D721Med (cell line): ENCODE data around the gene CD300C.

ENCODE experiments used
- DNase-seq: peaks from one replicate; pipeline ENCODE4 v3.0.0; 2011; ENCODE audit warnings: low spot score; ENCODE audit not compliant: insufficient read length
- FAIRE-seq: peaks from 2 replicates; lab custom pipeline; 2011; peaks lifted over from hg19 to GRCh38; lab: Jason Lieb, UNC
- TF ChIP-seq, protein P1 (sequence below): IDR thresholded peaks from 2 replicates; pipeline ENCODE4 v1.5.1; 2012; ENCODE audit warnings: mild to moderate bottlenecking, control low read depth; ENCODE audit not compliant: insufficient read depth; ENCODE audit errors: missing control alignments

The CD300C gene

DNA sequence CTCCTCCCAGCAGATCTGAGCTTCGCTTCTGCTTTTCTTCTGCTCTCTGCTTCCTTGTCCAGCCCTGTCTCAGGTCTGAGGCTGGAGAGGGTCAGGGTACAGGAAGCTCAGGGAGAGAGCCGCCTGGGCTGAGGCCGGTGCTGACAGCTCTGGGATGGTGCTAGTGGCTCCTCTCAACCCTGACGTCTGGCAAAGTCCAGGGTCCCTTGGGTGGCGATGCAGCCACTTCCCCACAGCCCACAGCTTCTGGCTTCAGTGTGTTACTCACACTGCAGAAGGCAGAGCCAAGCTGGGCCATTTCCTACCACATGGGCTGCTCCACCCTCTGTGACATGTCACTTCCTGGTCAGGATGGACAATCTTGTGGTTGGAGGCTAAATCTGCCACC, at the start of gene CD300C:
Gene CD300C (minus strand): TSS at position 273 of the 388 bp plus-strand sequence. CDS start 333 bp downstream, outside the sequence.
- TF ChIP-seq, protein P1, sequence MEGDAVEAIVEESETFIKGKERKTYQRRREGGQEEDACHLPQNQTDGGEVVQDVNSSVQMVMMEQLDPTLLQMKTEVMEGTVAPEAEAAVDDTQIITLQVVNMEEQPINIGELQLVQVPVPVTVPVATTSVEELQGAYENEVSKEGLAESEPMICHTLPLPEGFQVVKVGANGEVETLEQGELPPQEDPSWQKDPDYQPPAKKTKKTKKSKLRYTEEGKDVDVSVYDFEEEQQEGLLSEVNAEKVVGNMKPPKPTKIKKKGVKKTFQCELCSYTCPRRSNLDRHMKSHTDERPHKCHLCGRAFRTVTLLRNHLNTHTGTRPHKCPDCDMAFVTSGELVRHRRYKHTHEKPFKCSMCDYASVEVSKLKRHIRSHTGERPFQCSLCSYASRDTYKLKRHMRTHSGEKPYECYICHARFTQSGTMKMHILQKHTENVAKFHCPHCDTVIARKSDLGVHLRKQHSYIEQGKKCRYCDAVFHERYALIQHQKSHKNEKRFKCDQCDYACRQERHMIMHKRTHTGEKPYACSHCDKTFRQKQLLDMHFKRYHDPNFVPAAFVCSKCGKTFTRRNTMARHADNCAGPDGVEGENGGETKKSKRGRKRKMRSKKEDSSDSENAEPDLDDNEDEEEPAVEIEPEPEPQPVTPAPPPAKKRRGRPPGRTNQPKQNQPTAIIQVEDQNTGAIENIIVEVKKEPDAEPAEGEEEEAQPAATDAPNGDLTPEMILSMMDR: no peak
- no peak for FAIRE-seq
- DNase-seq: no peak

DNA sequence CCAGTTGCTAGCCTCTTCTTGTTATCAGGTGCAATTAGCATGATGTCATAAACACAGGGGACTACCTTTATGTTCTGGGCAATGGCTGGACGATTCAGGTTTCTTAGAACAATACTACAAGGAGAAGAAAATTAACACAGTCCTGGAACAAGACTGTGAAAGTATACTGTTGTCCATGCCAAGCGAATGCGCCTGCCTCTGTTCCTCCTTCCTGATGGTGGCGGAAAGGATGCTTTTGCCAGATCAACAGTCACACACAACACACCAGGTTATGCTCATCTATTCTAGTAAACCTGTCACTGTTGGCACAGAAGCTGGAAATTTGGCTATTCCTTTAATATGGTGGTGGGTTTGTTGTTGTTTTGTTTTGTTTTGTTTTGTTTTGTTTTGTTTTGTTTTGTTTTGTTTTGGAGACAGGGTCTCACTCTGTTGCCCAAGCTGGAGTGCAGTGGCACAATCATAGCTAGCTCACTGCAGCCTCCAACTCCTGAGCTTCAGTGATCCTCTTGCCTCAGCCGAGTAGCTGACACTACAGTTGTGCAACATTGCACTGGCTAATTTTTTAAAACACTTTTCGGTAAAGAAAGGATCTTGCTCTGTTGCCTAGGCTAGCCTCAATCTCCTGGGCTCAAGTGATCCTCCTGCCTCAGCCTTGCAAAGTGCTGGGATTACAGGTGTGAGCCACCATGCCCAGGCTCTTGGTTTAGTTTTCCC, 49.3 kb upstream of the CD300C start:
- TF ChIP-seq, protein P1: no peak
- no peak for FAIRE-seq
- DNase-seq: no peak

DNA sequence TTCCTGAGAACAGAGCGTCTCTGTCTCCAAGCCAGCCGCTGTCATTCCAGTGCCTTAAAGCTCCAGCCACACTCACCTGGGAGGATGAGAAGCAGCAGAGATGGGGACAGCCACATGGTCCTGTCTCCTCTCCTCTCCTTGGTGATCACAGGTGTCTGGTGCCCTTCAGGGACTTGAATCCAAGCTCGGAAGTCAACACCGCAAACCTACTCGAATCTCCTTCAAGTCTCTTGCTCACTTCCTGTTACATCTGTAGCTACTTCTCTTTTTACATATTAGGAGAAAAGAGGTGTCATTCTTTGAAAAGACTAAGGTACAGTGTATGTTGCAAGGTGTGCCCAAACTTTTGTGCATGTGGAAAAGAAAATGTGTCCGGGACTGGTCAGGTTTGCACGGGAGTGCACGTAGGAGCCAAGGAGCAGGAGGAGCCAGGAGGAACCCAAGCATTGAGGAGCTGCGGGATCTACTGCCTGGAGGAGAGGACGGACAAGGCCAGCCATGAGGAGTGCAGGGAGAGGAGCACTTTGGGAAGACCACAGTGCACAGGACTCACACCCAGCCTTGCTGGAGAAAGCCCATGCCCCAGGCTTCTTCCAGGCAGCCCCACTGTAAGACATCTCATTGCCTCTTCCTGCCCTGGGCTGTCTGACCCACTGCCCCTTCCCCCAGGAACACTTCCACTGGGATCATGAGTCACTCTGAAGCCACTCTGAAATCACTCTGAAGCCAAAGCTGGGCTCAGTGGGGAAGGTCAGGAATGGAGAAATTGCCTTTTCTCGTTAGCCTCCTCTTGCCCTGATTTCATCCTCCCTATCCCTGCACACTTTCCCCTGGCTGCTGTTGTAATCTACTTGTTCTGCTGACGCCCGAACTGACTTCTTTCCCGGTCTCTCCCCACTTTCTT, 46.4 kb upstream of the CD300C start, which contains the start of gene CD300LD:
Gene CD300LD (minus strand): TSS at position 197 of the 904 bp plus-strand sequence. CDS start 81 bp downstream, at position 116.
- FAIRE-seq (no peak), DNase-seq (no peak)
- TF ChIP-seq, protein P1: no peak

DNA sequence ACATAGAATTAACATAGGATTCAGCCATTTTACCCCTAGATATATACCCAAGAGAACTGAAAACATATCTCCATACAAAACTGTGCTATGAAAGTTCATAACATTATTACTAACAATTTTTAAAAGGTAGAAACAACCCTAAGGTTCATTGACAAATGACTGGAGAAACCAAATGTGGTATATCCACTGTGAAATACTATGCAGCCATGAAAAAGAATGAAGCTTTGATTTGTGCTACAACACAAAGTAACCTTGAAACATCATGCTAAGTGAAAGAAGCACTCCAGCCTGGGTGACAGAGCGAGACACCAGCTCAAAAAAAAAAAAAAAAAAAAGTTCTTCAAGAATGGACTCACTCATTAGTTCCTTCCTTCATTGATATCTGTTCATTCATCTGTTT, 45.6 kb upstream of the CD300C start:
- TF ChIP-seq, protein P1: no peak
- FAIRE-seq (no peak), DNase-seq (no peak)

DNA sequence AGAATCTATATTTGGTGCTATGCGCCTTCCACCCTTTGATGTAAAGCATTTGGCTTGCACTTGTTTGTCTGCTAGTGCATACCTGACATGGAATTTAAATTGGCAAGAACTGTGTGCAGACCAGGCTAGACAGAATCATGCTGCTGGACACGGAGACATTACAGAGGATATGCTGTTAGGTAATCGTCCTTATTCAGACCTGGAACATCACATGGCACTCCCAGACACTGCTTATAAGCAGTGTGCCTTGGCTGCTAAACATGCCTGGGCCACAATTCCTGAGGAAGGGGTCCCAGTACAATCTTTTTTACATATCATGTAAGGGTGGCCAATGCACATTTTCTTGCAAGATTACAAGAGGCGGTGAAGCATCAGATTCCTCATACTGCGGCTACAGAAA, 39.8 kb upstream of the CD300C start:
- FAIRE-seq (no peak), DNase-seq (no peak)
- TF ChIP-seq, protein P1: no peak

DNA sequence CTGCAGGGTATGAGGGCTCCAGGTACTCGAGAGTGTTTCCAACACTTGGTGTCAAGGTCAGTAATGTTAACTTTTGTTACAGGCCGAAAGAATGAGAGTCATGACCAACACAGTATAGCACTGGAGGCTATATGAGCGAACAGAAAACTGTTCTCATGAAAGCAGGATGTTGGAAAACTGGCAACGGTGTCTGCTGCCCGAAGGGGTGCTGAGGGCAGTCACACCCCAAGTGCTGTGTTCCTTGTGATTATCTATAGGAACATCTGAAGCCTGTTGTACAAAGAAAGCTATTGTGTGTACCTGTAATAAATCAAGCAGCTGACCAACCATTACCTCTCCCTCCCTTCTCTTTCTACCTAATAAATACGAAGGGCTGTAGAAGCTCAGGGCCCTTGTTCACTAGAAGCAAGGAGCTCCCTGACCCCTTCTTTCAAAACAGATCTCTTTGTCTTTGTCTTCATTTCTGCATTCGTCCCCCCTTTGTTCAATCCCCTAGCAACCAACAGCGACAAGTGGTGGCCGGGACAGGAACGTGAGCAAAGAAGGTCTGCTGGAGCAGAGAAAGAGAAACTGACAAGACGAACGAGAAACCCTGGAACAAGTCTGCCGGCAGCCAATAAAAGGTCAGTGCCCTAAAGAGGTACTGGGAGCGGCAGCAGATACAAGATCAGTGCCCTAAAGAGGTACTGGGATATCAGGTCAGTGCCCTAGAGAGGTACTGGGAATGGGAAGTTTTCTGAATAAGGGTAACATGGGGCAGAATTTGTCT, 38.6 kb upstream of the CD300C start:
- TF ChIP-seq, protein P1: no peak
- FAIRE-seq (no peak), DNase-seq (no peak)
